ENCODE measurements around the gene GEN1. TPM values are rescaled to one million over a fixed set of nuclear protein-coding genes. Genes with fewer than 3 reads are reported as not detected.

GEN1 gene
- total RNA-seq, 1 experiment from 2014 or later, result 23.7 TPM

DNA sequence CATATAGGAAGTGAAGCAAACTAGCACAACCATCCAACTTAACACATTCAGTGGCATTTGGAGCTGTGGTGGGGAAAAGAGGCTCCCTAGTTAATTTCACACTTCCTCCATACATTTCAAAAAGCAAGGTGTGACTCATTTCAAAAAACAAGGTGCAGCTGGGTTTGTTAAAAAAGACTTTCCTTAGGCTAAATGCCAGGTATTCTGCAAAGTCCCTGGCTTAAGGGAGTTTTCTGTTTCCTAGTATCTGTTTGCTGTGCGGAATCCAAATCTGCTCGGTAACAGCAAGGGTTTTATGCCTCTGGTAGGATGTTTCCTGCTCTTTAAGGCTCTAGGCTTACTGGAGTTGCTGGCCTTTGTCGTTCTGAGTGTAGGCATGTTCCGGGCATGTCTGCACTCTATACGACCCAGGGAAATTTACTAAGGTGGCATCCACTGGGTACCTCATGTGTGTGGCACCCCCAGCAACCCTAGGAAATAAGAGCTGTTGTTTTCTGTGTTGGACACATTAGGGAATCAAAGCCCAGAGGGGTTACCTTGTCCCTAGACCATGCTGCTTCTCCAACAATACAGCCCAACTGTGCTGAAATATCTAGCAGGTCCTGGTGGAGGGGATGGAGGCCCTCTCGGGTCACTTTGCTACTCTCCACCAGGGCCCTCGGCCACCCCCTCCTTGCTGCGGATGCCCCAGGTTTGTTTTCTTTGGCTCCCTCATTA lies 61.7 kb downstream of the GEN1 start:
- TF ChIP-seq IRF2 (CRISPR knock-in tag; IDR thresholded peaks at IDR 0.05; ENCODE audit: borderline replicate concordance, low read depth) (no peak), EMX1 (CRISPR knock-in tag; IDR thresholded peaks at IDR 0.05) (no peak), NFYB (CRISPR knock-in tag; conservative IDR thresholded peaks at IDR 0.05; ENCODE audit: low read depth) (no peak), RORB (CRISPR knock-in tag; IDR thresholded peaks at IDR 0.05) (no peak), GTF2I (CRISPR knock-in tag; conservative IDR thresholded peaks at IDR 0.05) (no peak), SMAD4 (CRISPR knock-in tag; IDR thresholded peaks at IDR 0.05) (no peak), CBFB (CRISPR knock-in tag; IDR thresholded peaks at IDR 0.05; ENCODE audit: low read depth) (no peak), JUN (CRISPR knock-in tag; IDR thresholded peaks at IDR 0.05) (no peak), ZNF138 (CRISPR knock-in tag; conservative IDR thresholded peaks at IDR 0.05) (no peak)
- TF ChIP-seq, protein P1, sequence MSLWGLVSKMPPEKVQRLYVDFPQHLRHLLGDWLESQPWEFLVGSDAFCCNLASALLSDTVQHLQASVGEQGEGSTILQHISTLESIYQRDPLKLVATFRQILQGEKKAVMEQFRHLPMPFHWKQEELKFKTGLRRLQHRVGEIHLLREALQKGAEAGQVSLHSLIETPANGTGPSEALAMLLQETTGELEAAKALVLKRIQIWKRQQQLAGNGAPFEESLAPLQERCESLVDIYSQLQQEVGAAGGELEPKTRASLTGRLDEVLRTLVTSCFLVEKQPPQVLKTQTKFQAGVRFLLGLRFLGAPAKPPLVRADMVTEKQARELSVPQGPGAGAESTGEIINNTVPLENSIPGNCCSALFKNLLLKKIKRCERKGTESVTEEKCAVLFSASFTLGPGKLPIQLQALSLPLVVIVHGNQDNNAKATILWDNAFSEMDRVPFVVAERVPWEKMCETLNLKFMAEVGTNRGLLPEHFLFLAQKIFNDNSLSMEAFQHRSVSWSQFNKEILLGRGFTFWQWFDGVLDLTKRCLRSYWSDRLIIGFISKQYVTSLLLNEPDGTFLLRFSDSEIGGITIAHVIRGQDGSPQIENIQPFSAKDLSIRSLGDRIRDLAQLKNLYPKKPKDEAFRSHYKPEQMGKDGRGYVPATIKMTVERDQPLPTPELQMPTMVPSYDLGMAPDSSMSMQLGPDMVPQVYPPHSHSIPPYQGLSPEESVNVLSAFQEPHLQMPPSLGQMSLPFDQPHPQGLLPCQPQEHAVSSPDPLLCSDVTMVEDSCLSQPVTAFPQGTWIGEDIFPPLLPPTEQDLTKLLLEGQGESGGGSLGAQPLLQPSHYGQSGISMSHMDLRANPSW (CRISPR knock-in tag; conservative IDR thresholded peaks at IDR 0.05; ENCODE audit: low read depth), result no peak
- ATAC-seq, result peak; percentile 56
- Mint-ChIP-seq H3K4me3 (no peak overlapping the region), H3K36me3 (no peaks in the 10 kb centered on the region), H3K9me3 (no peaks in the 10 kb centered on the region), H3K27ac (0 out of 2 replicates have a peak overlapping the region, but pooled peaks have one; percentile 28), H3K4me1 (peaks cover 25% of the 10 kb centered on the region), H3K27me3 (ENCODE audit: low read depth) (peaks cover 5% of the 10 kb centered on the region)
- ChIA-PET CTCF (no interaction called here), POLR2A (no interaction called here)
- DNase-seq (ENCODE audit: low spot score), result no peak

DNA sequence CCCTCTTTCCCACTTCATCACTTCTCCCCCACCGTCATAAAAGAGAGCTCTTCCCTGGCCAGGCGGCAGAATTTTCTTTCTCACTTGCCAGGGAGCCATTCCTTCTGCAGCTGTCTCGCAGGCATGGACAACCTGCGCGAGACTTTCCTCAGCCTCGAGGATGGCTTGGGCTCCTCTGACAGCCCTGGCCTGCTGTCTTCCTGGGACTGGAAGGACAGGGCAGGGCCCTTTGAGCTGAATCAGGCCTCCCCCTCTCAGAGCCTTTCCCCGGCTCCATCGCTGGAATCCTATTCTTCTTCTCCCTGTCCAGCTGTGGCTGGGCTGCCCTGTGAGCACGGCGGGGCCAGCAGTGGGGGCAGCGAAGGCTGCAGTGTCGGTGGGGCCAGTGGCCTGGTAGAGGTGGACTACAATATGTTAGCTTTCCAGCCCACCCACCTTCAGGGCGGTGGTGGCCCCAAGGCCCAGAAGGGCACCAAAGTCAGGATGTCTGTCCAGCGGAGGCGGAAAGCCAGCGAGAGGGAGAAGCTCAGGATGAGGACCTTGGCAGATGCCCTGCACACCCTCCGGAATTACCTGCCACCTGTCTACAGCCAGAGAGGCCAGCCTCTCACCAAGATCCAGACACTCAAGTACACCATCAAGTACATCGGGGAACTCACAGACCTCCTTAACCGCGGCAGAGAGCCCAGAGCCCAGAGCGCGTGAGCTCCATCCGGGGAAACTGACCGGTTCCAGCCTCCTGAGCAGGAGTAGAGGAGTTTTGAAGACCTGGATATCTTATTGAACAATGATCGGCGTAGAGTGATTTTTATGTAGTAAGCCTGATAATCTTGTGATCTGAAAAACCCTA lies 62.7 kb downstream of the GEN1 start, which contains the start of gene MSGN1:
MSGN1 (plus strand) TSS at position 65 of the 850 bp plus-strand sequence; CDS start at position 124, 59 bp downstream.
- peaks cover 17% of the 10 kb centered on the region for H3K4me1 Mint-ChIP-seq
- DNase-seq (ENCODE audit: low spot score), result no peak
- peaks cover 5% of the 10 kb centered on the region for H3K27me3 Mint-ChIP-seq (ENCODE audit: low read depth)
- peak within 1 kb of the TSS; percentile 28; the same call in 1 of the 2 replicates for H3K27ac Mint-ChIP-seq
- POLR2A ChIA-PET, result no interaction called here
- no peak for ATAC-seq
- no peak within 1 kb of the TSS for H3K4me3 Mint-ChIP-seq
- H3K36me3 Mint-ChIP-seq, result no peaks in the 10 kb centered on the region
- no peaks in the 10 kb centered on the region for H3K9me3 Mint-ChIP-seq
- CTCF ChIA-PET, result no interaction called here
- no peak for TF ChIP-seq JAZF1 (CRISPR knock-in tag; IDR thresholded peaks at IDR 0.05)
- TF ChIP-seq, protein P2, sequence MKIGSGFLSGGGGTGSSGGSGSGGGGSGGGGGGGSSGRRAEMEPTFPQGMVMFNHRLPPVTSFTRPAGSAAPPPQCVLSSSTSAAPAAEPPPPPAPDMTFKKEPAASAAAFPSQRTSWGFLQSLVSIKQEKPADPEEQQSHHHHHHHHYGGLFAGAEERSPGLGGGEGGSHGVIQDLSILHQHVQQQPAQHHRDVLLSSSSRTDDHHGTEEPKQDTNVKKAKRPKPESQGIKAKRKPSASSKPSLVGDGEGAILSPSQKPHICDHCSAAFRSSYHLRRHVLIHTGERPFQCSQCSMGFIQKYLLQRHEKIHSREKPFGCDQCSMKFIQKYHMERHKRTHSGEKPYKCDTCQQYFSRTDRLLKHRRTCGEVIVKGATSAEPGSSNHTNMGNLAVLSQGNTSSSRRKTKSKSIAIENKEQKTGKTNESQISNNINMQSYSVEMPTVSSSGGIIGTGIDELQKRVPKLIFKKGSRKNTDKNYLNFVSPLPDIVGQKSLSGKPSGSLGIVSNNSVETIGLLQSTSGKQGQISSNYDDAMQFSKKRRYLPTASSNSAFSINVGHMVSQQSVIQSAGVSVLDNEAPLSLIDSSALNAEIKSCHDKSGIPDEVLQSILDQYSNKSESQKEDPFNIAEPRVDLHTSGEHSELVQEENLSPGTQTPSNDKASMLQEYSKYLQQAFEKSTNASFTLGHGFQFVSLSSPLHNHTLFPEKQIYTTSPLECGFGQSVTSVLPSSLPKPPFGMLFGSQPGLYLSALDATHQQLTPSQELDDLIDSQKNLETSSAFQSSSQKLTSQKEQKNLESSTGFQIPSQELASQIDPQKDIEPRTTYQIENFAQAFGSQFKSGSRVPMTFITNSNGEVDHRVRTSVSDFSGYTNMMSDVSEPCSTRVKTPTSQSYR (CRISPR knock-in tag; IDR thresholded peaks at IDR 0.05), result no peak
- no peak for TF ChIP-seq GTF2I (CRISPR knock-in tag; conservative IDR thresholded peaks at IDR 0.05)
- no peak for TF ChIP-seq ZNF317 (CRISPR knock-in tag; IDR thresholded peaks at IDR 0.05; ENCODE audit: borderline replicate concordance, low read depth)
- TF ChIP-seq ZNF219 (CRISPR knock-in tag; IDR thresholded peaks at IDR 0.05; ENCODE audit: borderline replicate concordance), result no peak
- TF ChIP-seq, protein P3, sequence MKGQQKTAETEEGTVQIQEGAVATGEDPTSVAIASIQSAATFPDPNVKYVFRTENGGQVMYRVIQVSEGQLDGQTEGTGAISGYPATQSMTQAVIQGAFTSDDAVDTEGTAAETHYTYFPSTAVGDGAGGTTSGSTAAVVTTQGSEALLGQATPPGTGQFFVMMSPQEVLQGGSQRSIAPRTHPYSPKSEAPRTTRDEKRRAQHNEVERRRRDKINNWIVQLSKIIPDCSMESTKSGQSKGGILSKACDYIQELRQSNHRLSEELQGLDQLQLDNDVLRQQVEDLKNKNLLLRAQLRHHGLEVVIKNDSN (CRISPR knock-in tag; IDR thresholded peaks at IDR 0.05), result no peak

Data from WTC11 (cell line).